Uterus (tissue), 4 donors: ENCODE measurements around the gene BCAR1. TPM values are rescaled to one million over a fixed set of nuclear protein-coding genes. Genes with fewer than 3 reads are reported as not detected.
"Not testable (repeated sequence)": the region's sequence is repeated elsewhere in the genome, so short reads cannot be mapped to it uniquely, and the experiment has no call there.

Experiments
- DNase-seq, 2 donors: peaks; one replicate each; pipeline ENCODE4 v3.0.0-alpha.2; 2019 to 2020
- H3K27ac ChIP-seq, 2 donors: fragments of 200-600 bp; sonication (generic); 1 replicate in 1 of 2; 2 replicates in 1 of 2; pipeline ENCODE4 v1.5.1; 2016 to 2018
- H3K27me3 ChIP-seq, 2 donors: fragments of 200-600 bp; sonication (generic); one replicate each; pipeline ENCODE4 v1.5.1; 2018 to 2019; ENCODE audit warnings: control low read depth in 1 of 2
- H3K36me3 ChIP-seq, 2 donors: fragments of 200-600 bp; sonication (generic); one replicate each; pipeline ENCODE4 v1.5.1; 2019; ENCODE audit warnings: control low read depth in 1 of 2
- H3K4me1 ChIP-seq, 2 donors: fragments of 200-600 bp; sonication (generic); one replicate each; pipeline ENCODE4 v1.5.1; 2018 to 2019; ENCODE audit warnings: control low read depth in 1 of 2
- H3K4me3 ChIP-seq, 2 donors: fragments of 200-600 bp; sonication (generic); 1 replicate in 1 of 2; 2 replicates in 1 of 2; pipeline ENCODE4 v1.5.1; 2018 to 2019; ENCODE audit warnings: mild to moderate bottlenecking in 1 of 2
- H3K9me3 ChIP-seq, 2 donors: fragments of 200-600 bp; sonication (generic); one replicate each; pipeline ENCODE4 v1.5.1; 2019; ENCODE audit warnings: control low read depth in 1 of 2
- CTCF ChIP-seq, 4 experiments: fragments of 200-600 bp in 2 of 4; fragments of 450-650 bp in 2 of 4; sonication (generic) in 2 of 4; IDR thresholded peaks; one replicate each; pipeline ENCODE4 v1.5.1; 2016 to 2019; ENCODE audit warnings: antibody characterized with exemption in 4 of 4, mild to moderate bottlenecking in 2 of 4, moderate library complexity in 1 of 4
- POLR2A ChIP-seq, 2 donors: fragments of 450-650 bp; IDR thresholded peaks; one replicate each; pipeline ENCODE4 v1.6.1; 2016; ENCODE audit warnings: antibody characterized with exemption in 2 of 2, mild to moderate bottlenecking in 1 of 2, moderate library complexity in 1 of 2
- intact Hi-C: fragments of 100-400 bp; cut with DNase I; formaldehyde crosslinking; loops from one replicate; pipeline ENCODE4 v1.15.1; 2023; ENCODE audit warnings: low total_unique reads
- total RNA-seq, 4 donors: library from RNA; depleted of rRNA in 3 of 4; stranded (reverse); fragments of >200 nt in 3 of 4; gene quantifications; one replicate each; pipeline versions ENCODE4 v1.1.0 to v1.2.4, GENCODE V29; 2014 to 2023
- donor health status: DM: yes; HTN: yes; CAD: no.

The BCAR1 gene
- total RNA-seq, 4 donors from 2014 or later: 42.8 to 104 (median 47.2) TPM

DNA sequence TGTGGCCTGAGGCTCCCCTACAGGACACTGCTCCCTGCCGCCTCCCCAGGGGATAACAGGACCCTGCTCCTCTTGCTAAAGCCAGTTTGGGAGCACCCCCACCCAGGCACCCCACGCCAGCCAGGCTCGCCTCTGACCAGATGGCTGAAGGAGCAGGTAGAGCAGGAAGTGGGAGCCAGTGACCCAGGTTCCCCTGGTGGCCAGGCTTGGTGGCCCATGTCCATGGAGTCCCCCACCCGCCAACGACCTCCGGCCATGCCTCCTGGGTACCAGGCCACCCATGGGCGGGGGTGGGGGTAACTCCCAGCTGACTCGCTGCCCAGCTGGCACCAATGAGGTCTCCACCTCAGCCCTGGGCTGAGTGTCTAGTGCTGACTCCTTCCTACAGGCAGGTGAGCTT lies 10.0 kb downstream of the BCAR1 start:
- Histone ChIP-seq H3K27ac (peak overlapping the region in 1 of 2 donors; percentile 12), H3K4me3 (no peak overlapping the region), H3K9me3 (no peaks in the 10 kb centered on the region), H3K36me3 (no peaks in the 10 kb centered on the region), H3K27me3 (no peaks in the 10 kb centered on the region), H3K4me1 (peaks cover 7 to 61% of the 10 kb centered on the region in 2 donors)
- DNase-seq: no peak
- TF ChIP-seq CTCF (IDR thresholded peaks at IDR 0.05) (no peak), POLR2A (IDR thresholded peaks at IDR 0.05) (no peak)
- intact Hi-C loops: no loop called here

DNA sequence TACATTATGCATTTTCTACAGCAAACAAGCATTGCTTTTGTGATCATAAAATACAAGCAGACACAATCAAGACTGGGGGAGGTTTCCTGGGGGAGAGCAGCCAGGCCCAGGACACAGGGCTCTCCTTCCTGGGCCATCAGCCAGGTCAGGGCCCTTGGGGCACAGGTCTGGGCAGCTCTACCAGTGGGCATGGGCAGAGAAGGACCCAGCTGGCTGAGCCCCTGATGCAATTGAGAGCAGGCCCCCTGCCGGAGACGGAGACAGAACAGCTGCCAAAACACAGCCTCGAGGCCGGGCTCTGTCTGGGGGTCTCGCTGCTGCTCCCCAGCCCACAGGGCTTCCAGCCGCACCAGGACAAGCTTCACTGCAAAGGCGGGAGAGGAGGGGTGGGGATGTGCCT lies 10.8 kb downstream of the BCAR1 start:
- H3K27me3 ChIP-seq, intact Hi-C loops, H3K9me3 ChIP-seq, H3K36me3 ChIP-seq, H3K4me3 ChIP-seq: not testable (repeated sequence)
- H3K27ac ChIP-seq: peak overlapping the region; percentile 21 to 34
- H3K4me1 ChIP-seq: peaks cover 7 to 53% of the 10 kb centered on the region in 2 donors
- DNase-seq: peak in 1 of 2 donors; percentile 17

DNA sequence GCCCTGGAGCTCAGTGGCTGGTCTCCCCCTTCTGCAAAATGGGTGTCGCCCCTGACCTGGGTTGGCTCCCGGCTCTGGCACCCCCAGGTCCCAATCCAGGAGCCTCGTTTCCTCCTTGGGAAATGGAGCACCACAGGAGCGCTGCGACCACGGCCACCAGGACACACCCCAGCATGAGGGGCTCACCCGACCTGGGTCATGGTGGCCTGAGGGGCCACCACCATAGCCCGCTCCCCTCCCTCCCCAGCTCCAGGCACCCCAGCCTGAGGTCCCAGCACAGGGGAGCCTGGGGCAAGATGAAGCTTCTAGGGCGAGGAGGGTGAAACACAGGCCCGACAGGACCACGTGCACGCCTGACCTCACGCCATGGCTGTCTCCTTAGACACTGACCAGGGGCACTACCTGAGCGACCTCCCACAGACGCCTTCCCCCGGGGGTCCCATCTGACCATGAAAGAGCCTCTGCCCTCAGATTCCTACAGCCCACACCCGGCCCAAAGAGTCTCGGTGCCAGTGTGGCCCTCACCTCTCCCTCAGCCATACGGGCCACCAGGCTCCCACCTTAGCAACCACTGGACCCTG lies 11.8 kb downstream of the BCAR1 start:
- Histone ChIP-seq H3K9me3 (no peaks in the 10 kb centered on the region), H3K27ac (peak overlapping the region; percentile 83 to 92), H3K4me3 (no peak overlapping the region), H3K36me3 (no peaks in the 10 kb centered on the region), H3K27me3 (no peaks in the 10 kb centered on the region), H3K4me1 (peaks cover 7 to 45% of the 10 kb centered on the region in 2 donors)
- DNase-seq: peak; percentile 23 to 25
- intact Hi-C loops: loop anchor here (5.0 kb wide), 1 partner anchor 148 kb away; no protein-coding TSS in a partner anchor
- TF ChIP-seq CTCF (IDR thresholded peaks at IDR 0.05) (no peak), POLR2A (IDR thresholded peaks at IDR 0.05) (no peak)

- no peaks in the 10 kb centered on the region for H3K9me3 ChIP-seq
- H3K27me3 ChIP-seq: no peaks in the 10 kb centered on the region
- peak overlapping the region in 1 of 2 donors; percentile 19 for H3K4me3 ChIP-seq
- DNase-seq: no peak
- no peaks in the 10 kb centered on the region for H3K36me3 ChIP-seq
- TF ChIP-seq CTCF (IDR thresholded peaks at IDR 0.05): peak in 1 of 4 experiments; percentile 41
- no peak for TF ChIP-seq POLR2A (IDR thresholded peaks at IDR 0.05)
- H3K4me1 ChIP-seq: peaks cover 12 to 44% of the 10 kb centered on the region in 2 donors
- H3K27ac ChIP-seq: peak overlapping the region; percentile 83 to 92
- intact Hi-C loops: loop anchor here (5.0 kb wide), 1 partner anchor 148 kb away; no protein-coding TSS in a partner anchor
These were observed 12.4 kb downstream of the BCAR1 start for GRCh38 chr16:75238853-75239541.

GRCh38 chr16:75238132-75238852 lies 13.1 kb downstream of the BCAR1 start:
- TF ChIP-seq CTCF (IDR thresholded peaks at IDR 0.05): no peak
- TF ChIP-seq POLR2A (IDR thresholded peaks at IDR 0.05): no peak
- no peaks in the 10 kb centered on the region for H3K36me3 ChIP-seq
- no peaks in the 10 kb centered on the region for H3K27me3 ChIP-seq
- peak overlapping the region; percentile 3 to 19 for H3K4me3 ChIP-seq
- peak overlapping the region; percentile 83 to 92 for H3K27ac ChIP-seq
- H3K4me1 ChIP-seq: peaks cover 12 to 41% of the 10 kb centered on the region in 2 donors
- intact Hi-C loops: loop anchor here (5.0 kb wide), 1 partner anchor 149 kb away; no protein-coding TSS in a partner anchor
- no peaks in the 10 kb centered on the region for H3K9me3 ChIP-seq
- DNase-seq: peak; percentile 91 to 92
